Psoas muscle (tissue), 8 donors: ENCODE data around the gene ZBTB42. TPM values are rescaled to one million over a fixed set of nuclear protein-coding genes. Genes with fewer than 3 reads are reported as not detected.

ENCODE experiments used
- ATAC-seq, 4 donors: fragments of 200-7000 bp; cut with Tn5 transposase; one replicate each; pipeline ENCODE4 v1.9.1; 2020; ENCODE audit warnings: moderate library complexity in 3 of 4, mild to moderate bottlenecking in 2 of 4
- DNase-seq, 2 donors: peaks; one replicate each; pipeline ENCODE4 v3.0.0-alpha.2; 2020
- H3K27ac ChIP-seq: fragments of 200-600 bp; one replicate; pipeline ENCODE4 v1.8.0; 2022
- H3K27me3 ChIP-seq, 3 donors: fragments of 200-600 bp in 1 of 3; one replicate each; pipeline versions ENCODE4 v1.6.1 to v1.8.0; 2013 to 2022; ENCODE audit warnings: low read length in 2 of 3, mild to moderate bottlenecking in 2 of 3, moderate library complexity in 1 of 3; ENCODE audit not compliant: insufficient read depth in 3 of 3
- H3K36me3 ChIP-seq, 2 donors: fragments of 200-600 bp in 1 of 2; one replicate each; pipeline versions ENCODE4 v1.6.1 to v1.8.0; 2013 to 2022; ENCODE audit warnings: low read depth in 1 of 2, mild to moderate bottlenecking in 1 of 2, moderate library complexity in 1 of 2; ENCODE audit not compliant: insufficient read depth in 1 of 2
- H3K4me1 ChIP-seq: fragments of 200-600 bp; one replicate; pipeline ENCODE4 v1.8.0; 2022
- H3K4me3 ChIP-seq: fragments of 200-600 bp; one replicate; pipeline ENCODE4 v1.8.0; 2022; ENCODE audit warnings: mild to moderate bottlenecking
- H3K9me3 ChIP-seq: fragments of 200-600 bp; one replicate; pipeline ENCODE4 v1.8.0; 2022
- CTCF ChIP-seq: fragments of 200-600 bp; IDR thresholded peaks from one replicate; pipeline ENCODE4 v1.8.0; 2022; ENCODE audit warnings: antibody characterized with exemption
- WGBS, 3 donors: extraction: QIAGEN DNeasy Blood & Tissue Kit; methylation state at CpG; one replicate each; pipeline versions ENCODE4 v1.1.6 to v1.1.7; 2013; 5-methylcytosine and 5-hydroxymethylcytosine counted together
- intact Hi-C, 2 donors: fragments of 100-400 bp; cut with DNase I; formaldehyde crosslinking; loops; one replicate each; pipeline versions ENCODE4 v1.11.0 to v1.14.2; 2022
- polyA plus RNA-seq, 3 donors: library from polyadenylated mRNA; stranded (reverse); fragments of 200-250 nt; gene quantifications; one replicate each; pipeline ENCODE4 v1.2.3, GENCODE V29; 2013
- total RNA-seq, 4 donors: library from RNA; stranded (reverse); fragmentation: NEBNext Ultra II Directional in 2 of 4; extraction: Animal tissue kit (Norgen Biotek cat#: 25700) in 2 of 4; gene quantifications; one replicate each; pipeline versions ENCODE4 v1.2.1 to v1.2.4, GENCODE V29; 2021 to 2023
- donor health status: healthy with polysubstance abuse.
- donor health status: DM: no; HTN: no; CAD: no; lungs with moderate emphysema.
- donor health status: Bipolar disorder and iron deficiency.
- donor health status: healthy.
- donor health status: DM: yes; HTN: yes; CAD: no.
- donor health status: DM: no; HTN: no; CAD: no.
- donor health status: DM: no; HTN: no; CAD: no.
- donor health status: DM: yes; HTN: yes; CAD: no.

ZBTB42 gene
- total and polyA plus RNA-seq, 7 donors: 4.2 to 7.4 (median 6.2) TPM

GRCh38 chr14:104757238-104757585 lies 43.7 kb upstream of the ZBTB42 start:
- no peak overlapping the region for H3K4me3 ChIP-seq
- peaks cover 0 to 45% of the 10 kb centered on the region in 2 donors for H3K36me3 ChIP-seq
- no peak for ATAC-seq
- 69 to 77% (median 73%) methylated on average over 10 of the region's 10 CpGs for WGBS, 3 donors
- DNase-seq: no peak
- H3K27ac ChIP-seq: peak overlapping the region; percentile 18
- no peaks in the 10 kb centered on the region for H3K9me3 ChIP-seq
- H3K27me3 ChIP-seq: no peaks in the 10 kb centered on the region
- H3K4me1 ChIP-seq: peaks cover 46% of the 10 kb centered on the region
- intact Hi-C loops: loop anchor here in 1 of 2 donors (5.0 kb wide), 1 partner anchor 40 kb away; the partner anchor contains the start of gene AKT1
- no peak for TF ChIP-seq CTCF

GRCh38 chr14:104757681-104758392 lies 43.1 kb upstream of the ZBTB42 start:
- Histone ChIP-seq H3K27me3 (no peaks in the 10 kb centered on the region), H3K4me1 (peaks cover 49% of the 10 kb centered on the region), H3K4me3 (no peak overlapping the region), H3K27ac (no peak overlapping the region), H3K36me3 (peaks cover 0 to 45% of the 10 kb centered on the region in 2 donors), H3K9me3 (no peaks in the 10 kb centered on the region)
- no peak for ATAC-seq
- no peak for DNase-seq
- TF ChIP-seq CTCF: no peak
- 81 to 85% (median 83%) methylated on average over 19 of the region's 19 CpGs for WGBS, 3 donors
- intact Hi-C loops: loop anchor here in 1 of 2 donors (5.0 kb wide), 1 partner anchor 39 kb away; the partner anchor contains the start of gene AKT1

- intact Hi-C loops: loop anchor here in 1 of 2 donors (5.0 kb wide), 1 partner anchor 38 kb away; the partner anchor contains the start of gene AKT1
- H3K36me3 ChIP-seq: peaks cover 0 to 45% of the 10 kb centered on the region in 2 donors
These were observed 41.6 kb upstream of the ZBTB42 start for GRCh38 chr14:104758981-104759969.

GRCh38 chr14:104765517-104765916 lies 35.4 kb upstream of the ZBTB42 start:
- ATAC-seq: no peak
- Histone ChIP-seq H3K9me3 (no peaks in the 10 kb centered on the region), H3K27ac (no peak overlapping the region), H3K36me3 (peaks cover 0 to 14% of the 10 kb centered on the region in 2 donors), H3K4me1 (peaks cover 17% of the 10 kb centered on the region), H3K4me3 (no peak overlapping the region), H3K27me3 (no peaks in the 10 kb centered on the region)
- 86 to 91% (median 89%) methylated on average over 3 of the region's 3 CpGs for WGBS, 3 donors
- DNase-seq: no peak
- no peak for TF ChIP-seq CTCF
- intact Hi-C loops: loop anchor here in 1 of 2 donors (1.0 to 5.0 kb wide), 2 partner anchors 25 to 282 kb away; no protein-coding TSS in a partner anchor

More at GRCh38 chr14:104758981-104759969, 41.6 kb upstream of the ZBTB42 start:
- ATAC-seq (no peak), DNase-seq (no peak)
- Histone ChIP-seq H3K27me3 (no peaks in the 10 kb centered on the region), H3K4me3 (no peak overlapping the region), H3K9me3 (no peaks in the 10 kb centered on the region), H3K4me1 (peaks cover 41% of the 10 kb centered on the region), H3K27ac (no peak overlapping the region)
- TF ChIP-seq CTCF: no peak
- WGBS, 3 donors: 81 to 83% (median 83%) methylated on average over 30 of the region's 30 CpGs
